NOMO-1 treated with dmso at 0.1 percent for 144 hours (cell line): ENCODE results near the gene KCNIP4.

Source experiments
- DNase-seq: peaks from one replicate; lab custom pipeline; 2025; ENCODE audit not compliant: unreplicated experiment; lab: John Stamatoyannopoulos, UW

The KCNIP4 gene

DNA sequence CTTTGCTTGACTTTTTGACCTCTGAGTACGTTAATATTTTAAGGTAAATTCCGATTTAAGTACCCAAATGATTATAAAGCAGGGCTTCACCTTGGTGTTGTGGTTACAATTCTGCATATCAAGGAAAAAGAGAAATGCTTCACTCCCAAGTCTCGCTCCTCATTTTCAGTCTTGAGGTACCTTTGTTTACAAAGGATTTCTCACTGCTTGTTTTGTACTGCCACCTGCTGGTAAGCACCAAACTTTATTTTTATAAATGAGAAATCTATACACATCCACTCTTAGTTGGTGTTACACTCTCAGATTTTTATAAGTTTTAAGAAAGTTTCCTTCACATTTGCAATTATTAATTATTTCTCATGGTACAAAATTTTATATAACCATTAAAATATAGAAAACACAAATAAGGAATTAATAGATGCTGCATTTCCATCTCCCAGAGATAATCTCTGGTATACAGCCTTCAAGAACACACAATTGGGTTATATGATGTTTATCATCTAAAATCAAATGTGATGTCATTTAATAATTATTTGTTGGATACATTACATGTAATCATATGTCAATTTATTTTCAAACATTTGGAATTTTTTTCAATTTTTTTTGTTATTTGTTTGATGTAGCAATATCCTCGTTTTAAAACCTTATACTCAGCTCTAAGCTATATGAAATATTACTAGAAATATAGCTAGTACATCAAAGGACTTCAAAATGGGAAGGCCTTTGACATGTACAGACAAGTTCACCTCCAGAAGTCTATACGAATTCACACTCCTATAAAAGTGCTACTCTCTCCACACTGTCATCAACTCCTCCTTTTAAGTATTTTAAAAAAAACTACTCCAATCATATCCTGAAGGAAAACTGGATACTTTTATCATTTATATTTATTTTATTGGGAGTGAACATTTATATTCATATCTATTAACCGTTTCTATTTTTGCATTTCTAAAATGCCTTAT lies 179.9 kb downstream of the KCNIP4 start:
- no peak for DNase-seq

DNA sequence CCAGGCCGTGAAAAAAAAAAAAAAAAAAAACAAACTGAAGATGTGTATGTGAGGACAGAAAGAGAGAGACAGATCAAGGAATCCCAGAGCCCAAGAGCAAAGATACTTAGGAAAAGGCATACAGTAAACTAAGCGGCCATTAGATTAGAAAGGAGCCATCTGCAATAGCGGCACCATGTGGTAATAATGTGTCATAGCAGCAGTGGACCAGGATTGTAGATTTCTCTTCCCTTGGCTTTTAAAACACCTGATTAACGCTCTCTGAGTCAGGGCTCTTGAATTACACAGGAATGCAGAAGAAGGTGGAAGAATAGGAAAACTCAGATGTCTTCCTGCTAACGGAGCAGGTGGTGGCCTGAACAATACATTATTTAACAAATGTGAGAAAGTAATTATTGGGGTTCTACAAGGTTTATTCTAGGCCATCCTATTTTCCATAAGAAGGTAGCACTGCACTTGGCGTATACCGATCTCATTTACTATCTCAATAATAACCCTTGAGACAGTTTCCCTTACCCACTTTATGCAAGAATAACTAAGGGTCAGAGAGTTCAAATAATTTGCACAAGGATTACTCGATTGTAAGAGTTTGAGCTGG lies 182.7 kb downstream of the KCNIP4 start:
- no peak for DNase-seq

- no peak for DNase-seq
Measured at GRCh38 chr4:21763855-21764254, 184.7 kb downstream of the KCNIP4 start.

DNA sequence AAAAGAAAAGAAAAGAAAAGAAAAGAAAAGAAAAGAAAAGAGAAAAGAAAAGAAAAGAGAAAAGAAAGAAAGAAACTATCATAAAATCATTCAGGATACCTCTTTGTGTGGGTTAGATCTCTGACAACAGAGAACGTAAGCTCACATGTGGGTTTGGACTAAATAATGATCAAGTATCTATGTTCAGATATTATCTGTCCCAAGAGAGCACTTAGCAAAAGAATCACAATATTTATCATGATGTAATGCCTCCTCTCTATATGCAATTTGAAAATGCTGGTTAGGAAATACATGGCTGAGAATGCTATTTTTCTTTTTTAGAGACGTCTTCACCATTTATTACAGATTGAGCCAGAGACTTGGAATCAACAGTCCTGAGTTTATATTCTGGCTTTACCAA lies 191.3 kb downstream of the KCNIP4 start:
- no peak for DNase-seq

- DNase-seq, result no peak
Measured at GRCh38 chr4:21753084-21753760, 195.3 kb downstream of the KCNIP4 start.

- no peak for DNase-seq
Measured at GRCh38 chr4:21752616-21753015, 196.0 kb downstream of the KCNIP4 start.

- no peak for DNase-seq
Measured at GRCh38 chr4:21749924-21750323, 198.6 kb downstream of the KCNIP4 start.

GRCh38 chr4:21749412-21749811 lies 199.2 kb downstream of the KCNIP4 start:
- DNase-seq, result no peak

DNA sequence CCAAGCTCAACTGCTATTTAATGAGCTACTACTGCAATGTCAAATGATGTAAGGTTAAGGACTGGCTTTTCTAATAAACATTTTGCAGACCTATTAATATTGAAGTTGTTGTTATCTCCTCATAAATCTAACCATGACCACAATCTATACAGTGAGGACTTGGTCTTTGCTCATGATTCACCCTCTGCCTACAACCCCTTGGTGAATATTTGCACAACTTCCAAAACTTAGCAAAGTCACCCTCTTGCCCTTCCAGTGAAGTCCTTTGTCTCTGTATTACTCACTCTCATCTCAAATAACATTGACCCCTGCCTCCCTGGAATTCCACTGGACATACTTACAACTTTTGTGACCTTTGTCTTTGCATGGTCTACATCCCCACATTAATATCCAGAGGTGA lies 204.5 kb downstream of the KCNIP4 start:
- DNase-seq, result no peak

- DNase-seq, result no peak
Measured at GRCh38 chr4:21742326-21742725, 206.2 kb downstream of the KCNIP4 start.

DNA sequence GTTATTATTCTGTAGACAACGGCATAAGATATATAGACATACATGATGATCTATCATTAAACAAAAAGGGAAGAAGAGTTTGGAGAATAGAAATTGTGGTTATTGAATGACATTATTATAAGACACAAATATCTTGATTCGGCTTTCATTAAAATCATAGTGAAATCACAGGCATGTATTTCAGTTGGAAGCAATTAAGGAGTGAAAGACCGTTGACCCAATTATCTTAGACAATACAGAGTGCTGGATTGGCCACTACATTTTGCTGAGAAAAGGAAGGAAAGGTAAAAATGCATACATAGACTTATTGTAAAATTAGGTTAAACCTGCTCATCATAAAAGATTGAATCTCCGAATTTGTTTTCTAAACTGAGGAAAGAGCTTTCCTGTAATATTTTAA lies 209.8 kb downstream of the KCNIP4 start:
- DNase-seq, result no peak

GRCh38 chr4:21735866-21736265 lies 212.7 kb downstream of the KCNIP4 start:
- no peak for DNase-seq

DNA sequence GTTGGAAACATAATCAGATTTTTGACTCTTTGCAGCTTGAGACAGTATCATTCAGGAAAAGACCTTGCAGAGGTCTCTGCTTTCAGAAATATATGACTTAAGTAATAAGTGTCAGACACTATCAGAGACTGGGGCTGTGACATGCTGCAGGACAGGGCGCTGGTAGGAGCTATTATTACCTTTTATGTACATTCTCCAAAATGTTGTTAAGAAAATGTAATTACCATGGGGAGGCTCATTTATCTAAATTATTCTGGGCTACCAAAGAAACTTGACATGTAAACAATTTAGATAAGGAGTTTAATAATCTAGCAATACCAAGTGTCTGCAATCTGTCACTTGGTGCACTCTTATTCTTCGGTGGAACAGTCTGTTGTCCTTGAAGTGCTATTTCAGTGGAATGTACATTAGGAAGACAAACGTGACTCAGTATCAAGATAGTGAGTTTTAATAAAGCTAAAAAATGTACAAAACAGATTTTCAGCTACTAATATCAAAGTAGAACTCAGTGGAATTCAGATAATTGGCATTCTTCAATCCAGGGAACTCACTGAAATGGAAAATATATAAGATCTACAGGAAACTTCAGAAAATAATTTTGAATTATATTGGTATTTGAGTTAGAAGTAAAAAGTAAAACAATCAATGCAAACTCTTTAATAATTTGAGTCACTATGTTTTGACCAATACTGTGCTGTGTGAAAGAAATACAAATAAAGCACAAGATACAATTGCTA lies 214.5 kb downstream of the KCNIP4 start:
- no peak for DNase-seq

DNA sequence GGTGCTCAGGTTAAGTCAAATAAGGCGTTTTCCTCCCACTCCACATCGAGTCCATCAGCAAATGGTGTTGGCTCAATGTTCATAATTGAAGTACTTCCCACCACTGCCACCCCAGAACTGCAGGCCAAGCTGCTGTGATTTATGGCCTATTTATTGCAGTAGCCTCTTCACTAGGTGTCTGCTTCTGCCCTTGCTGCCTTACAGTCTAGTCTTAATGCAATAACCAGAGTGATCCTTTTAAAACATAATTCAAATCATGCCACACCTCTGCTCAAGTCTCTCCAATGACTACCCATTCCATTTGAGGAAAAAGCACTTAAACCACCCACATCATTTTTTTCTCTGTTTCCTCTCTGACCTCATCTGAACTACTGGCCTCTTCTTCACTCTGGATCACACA lies 220.3 kb downstream of the KCNIP4 start:
- DNase-seq, result no peak

- DNase-seq, result no peak
Measured at GRCh38 chr4:21726255-21726815, 222.2 kb downstream of the KCNIP4 start.

DNA sequence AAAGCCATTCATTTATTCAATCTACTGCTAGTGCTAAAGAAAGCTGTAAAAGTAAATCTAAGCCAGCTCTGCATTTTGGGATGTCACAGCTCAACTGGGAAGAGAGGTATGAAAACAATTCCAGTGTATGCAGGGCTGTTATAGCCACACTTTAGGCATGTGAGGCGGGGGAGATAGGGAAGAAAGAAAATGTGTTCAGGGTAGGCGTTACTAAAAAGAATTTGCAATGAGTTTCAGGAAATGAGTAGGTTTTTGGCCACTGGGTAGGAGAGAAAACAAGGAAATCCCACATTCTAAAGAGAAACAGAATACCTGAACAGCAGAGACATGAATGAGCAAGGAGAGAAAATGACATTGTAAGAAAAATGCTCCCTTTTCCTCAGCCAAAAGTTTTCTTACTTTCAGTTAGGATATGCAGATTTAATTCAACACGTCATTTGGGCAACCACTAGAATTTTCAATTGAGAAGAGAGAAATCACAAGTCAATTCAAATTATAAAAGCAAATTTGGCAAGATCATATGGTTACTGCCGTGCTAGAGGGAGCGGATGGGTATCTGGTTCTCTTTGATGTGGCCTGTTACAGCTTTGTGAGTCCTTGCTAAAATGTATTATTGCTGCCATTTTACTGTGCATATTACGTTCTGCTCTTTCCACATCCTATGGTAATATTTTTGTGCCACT lies 226.3 kb downstream of the KCNIP4 start:
- no peak for DNase-seq

GRCh38 chr4:21716531-21716930 lies 232.0 kb downstream of the KCNIP4 start:
- DNase-seq, result no peak

DNA sequence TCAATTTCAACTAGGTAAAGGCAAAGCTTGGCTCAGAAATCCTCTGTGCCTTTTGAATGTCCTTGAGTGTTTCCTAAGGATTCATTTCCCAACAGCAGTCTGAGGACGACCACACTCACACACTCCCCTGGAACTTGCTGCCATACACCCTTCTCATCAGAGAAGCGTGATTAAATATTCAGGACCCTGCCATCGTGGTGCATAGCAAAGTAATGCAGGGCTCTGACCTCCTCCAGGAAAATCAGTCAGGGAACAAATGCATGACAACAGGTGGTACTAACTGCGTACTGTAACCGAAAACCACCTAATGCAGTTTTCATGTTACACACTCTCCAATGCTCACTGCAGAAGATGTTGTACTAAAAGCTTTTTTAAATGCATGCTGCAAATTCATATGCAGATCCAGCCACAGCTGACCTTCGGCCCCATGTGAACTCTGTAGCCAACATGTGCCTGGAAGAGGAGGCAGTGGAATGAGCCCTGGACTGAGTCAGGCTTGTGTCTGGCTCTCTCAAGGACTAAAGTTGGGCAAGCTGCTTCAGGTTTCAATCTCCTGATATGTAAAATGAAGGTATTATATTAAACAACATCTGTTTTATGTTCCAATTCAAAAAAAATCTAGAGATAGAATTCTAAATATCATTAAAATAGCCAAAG lies 238.3 kb downstream of the KCNIP4 start:
- no peak for DNase-seq

DNA sequence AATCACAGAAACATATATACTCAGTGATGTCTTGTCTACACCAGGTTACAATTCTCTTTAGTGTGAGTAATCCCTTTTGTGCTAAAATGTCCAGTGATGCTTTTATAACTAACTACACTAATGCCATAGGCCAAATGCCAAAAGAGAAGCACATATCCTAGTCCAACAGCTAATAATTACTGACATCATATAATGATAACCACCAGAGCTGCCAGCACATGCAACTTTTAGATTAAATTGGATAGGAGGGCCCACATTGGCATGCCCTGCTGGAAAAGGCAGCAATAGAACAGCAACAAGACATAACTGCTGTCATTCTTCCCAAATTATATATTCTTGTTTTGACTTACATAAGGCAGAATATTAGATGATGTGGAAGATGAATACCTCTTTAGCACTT lies 238.8 kb downstream of the KCNIP4 start:
- DNase-seq, result no peak

DNA sequence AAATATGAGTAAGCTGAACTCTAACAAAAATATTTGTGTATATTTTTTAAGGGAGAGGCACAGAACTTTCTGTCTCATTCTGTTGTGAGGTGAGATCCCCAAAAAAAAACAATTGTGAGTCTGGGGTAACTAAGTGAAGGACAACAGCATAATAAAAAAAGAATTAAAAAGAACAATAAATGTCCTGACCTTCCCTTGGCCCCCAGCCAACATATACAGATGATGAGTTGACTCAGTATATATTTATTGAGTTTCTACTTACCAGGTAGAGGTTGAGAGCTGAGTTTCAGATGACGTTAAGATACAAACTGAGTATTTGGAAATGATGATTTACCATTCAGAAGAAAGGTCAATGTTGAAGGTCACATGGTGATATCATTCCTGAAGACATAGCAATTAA lies 239.5 kb downstream of the KCNIP4 start:
- DNase-seq, result no peak
